Astrocyte of the spinal cord (primary cell): ENCODE measurements around the gene SAG.

Experiments used
- DNase-seq: peaks from one replicate; pipeline ENCODE4 v3.0.0; 2011; ENCODE audit warnings: low read depth, low spot score
- H3K4me3 ChIP-seq: 2 replicates; pipeline ENCODE4 v1.5.1; 2011; ENCODE audit warnings: low read depth, mild to moderate bottlenecking, low read length, moderate library complexity
- in situ Hi-C: cut with HindIII; loops from 2 replicates; pipeline ENCODE4 v1.10.0; 2017; ENCODE audit warnings: low sequenced_read_pairs
- TF ChIP-seq, protein P1 (sequence below): IDR thresholded peaks from 2 replicates; pipeline ENCODE4 v1.5.1; 2012; ENCODE audit warnings: low read depth, mild to moderate bottlenecking, low read length, inconsistent platforms

Gene SAG

DNA sequence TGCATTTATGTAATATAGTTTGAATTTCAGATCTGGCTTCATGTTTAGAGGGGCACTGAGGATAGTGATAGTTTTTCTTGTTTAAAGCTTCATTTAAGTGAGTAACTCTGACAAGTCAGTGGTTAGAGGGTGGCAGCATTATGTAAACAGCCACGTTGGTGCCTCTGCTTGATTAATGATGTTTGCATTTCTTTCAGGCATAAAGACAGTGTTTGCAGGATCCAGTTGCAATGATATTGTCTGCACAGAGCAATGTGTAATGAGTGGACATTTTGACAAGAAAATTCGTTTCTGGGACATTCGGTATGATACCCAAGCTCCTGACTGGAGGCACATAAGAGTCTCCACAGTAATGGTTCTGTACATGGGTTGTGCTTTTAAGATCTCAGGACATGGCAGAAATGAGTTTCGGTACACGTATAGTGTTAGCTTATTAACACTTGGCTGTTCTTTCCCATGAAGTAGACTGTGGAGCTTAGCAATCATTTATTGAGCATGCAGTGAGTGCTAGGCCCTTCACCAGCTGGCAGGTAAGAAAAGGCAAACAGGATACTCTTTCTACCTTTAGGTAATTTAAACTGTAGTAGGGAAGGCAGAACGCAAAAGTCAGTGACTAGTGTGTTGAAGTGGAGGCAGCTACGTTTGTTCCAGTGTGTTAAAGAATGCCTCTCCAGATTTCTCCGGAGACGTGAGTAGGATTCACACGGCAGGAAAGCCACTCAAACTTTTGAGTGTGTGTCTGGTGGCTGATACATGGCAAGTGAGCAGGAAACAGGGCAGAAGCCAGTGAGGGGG, 17.4 kb upstream of the SAG start:
- H3K4me3 ChIP-seq: no peak overlapping the region
- TF ChIP-seq, protein P1, sequence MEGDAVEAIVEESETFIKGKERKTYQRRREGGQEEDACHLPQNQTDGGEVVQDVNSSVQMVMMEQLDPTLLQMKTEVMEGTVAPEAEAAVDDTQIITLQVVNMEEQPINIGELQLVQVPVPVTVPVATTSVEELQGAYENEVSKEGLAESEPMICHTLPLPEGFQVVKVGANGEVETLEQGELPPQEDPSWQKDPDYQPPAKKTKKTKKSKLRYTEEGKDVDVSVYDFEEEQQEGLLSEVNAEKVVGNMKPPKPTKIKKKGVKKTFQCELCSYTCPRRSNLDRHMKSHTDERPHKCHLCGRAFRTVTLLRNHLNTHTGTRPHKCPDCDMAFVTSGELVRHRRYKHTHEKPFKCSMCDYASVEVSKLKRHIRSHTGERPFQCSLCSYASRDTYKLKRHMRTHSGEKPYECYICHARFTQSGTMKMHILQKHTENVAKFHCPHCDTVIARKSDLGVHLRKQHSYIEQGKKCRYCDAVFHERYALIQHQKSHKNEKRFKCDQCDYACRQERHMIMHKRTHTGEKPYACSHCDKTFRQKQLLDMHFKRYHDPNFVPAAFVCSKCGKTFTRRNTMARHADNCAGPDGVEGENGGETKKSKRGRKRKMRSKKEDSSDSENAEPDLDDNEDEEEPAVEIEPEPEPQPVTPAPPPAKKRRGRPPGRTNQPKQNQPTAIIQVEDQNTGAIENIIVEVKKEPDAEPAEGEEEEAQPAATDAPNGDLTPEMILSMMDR: no peak
- in situ Hi-C loops: no loop called here

GRCh38 chr2:233295891-233296290, 11.7 kb upstream of the SAG start:
- TF ChIP-seq, protein P1: no peak
- in situ Hi-C loops: no loop called here
- DNase-seq: no peak
- H3K4me3 ChIP-seq: no peak overlapping the region

More for the DNA sequence above, 17.4 kb upstream of the SAG start:
- no peak for DNase-seq

- H3K4me3 ChIP-seq: no peak overlapping the region
- TF ChIP-seq, protein P1: no peak
- in situ Hi-C loops: no loop called here
- DNase-seq: no peak
Measured at GRCh38 chr2:233297076-233297475, 10.5 kb upstream of the SAG start.

DNA sequence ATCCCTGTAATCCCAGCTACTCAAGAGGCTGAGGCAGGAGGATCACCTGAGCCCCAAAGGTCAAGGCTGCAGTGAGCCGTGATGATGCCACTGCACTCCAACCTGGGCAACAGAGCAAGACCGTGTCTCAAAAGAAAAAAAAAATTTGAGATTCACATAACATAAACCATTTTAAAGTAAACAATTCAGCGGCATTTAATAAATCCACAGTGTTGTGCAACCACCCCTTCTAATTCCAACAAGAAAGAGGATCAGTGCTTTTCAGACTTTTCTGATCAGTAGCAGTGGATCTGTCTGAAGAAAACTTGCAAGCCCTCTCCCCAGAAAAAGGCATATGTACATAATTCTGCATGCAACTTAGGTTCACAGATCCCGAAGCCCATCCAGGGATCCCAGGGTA, 7.2 kb upstream of the SAG start:
- no peak overlapping the region for H3K4me3 ChIP-seq
- TF ChIP-seq, protein P1: no peak
- in situ Hi-C loops: no loop called here
- DNase-seq: no peak

DNA sequence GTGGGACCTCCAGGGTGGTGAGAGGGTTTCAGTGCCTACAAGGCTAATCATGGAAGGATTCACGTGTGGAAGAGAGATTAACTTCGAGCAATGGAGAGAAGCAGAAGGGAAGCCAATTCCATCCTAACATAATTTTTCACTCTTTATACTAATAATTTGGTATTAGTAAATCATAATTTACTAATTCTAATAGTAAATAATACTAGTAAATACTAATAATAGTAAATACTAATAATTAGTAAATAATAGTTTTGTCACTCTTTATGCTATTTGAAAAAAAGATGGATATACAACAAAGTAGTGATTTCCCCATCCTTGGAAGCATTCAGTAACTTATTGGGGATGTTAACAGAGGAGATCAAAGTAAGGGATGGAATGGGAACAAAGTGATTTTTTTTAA, 6.4 kb upstream of the SAG start:
- in situ Hi-C loops: no loop called here
- no peak overlapping the region for H3K4me3 ChIP-seq
- DNase-seq: no peak
- TF ChIP-seq, protein P1: no peak

DNA sequence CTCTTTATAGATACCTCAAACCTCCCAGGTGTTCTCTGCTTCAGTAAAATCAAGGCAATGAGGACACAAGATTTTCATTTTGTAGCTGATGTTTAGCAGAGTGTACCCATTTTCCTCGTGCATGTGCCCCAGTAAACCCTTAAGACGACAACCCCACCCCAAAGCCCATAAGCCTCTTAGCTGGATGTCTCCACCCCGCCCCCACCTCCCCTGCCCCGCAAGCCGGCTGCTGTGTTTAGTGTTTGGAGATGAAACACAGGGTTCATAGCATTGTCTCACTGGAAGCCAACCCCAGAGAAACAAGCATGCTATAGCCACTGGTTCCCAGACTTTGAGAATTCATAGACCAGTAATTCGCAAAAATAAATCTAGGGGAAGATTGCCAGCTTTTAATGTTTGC, 5.8 kb upstream of the SAG start:
- in situ Hi-C loops: no loop called here
- H3K4me3 ChIP-seq: no peak overlapping the region
- TF ChIP-seq, protein P1: no peak
- DNase-seq: no peak
